ENCODE measurements around the gene CNTN2. TPM values are rescaled to one million over a fixed set of nuclear protein-coding genes. Genes with fewer than 3 reads are reported as not detected.

The CNTN2 gene
- total and polyA plus RNA-seq, 2 of the 8 experiments (the other 6 are each of a cell fraction or from before 2014, with no cell fraction given), result 1.2 to 3.9 TPM

GRCh38 chr1:205004351-205004750, 38.7 kb upstream of the CNTN2 start:
- Histone ChIP-seq H4K5ac (ENCODE audit: insufficient read length, low read depth, low read length) (no peak overlapping the region), H3K4ac (replicated peaks; ENCODE audit: insufficient read length, low read depth, low read length) (no peak overlapping the region), H2BK120ac (replicated peaks; ENCODE audit: low read depth, low read length) (no peak overlapping the region), H4K91ac (replicated peaks; ENCODE audit: insufficient read length, low read length) (no peak overlapping the region), H3K23me2 (ENCODE audit: low read depth, low read length) (no peaks in the 10 kb centered on the region), H2BK12ac (ENCODE audit: low read depth, low read length) (no peak overlapping the region), H3K27ac (ENCODE audit: low read depth, low read length) (no peak overlapping the region), H2BK20ac (ENCODE audit: low read length) (no peak overlapping the region), H2AFZ (ENCODE audit: low read length) (no peak overlapping the region), H2AK5ac (ENCODE audit: low read depth, low read length) (no peak overlapping the region), H3K79me1 (ENCODE audit: low read depth, low read length) (no peaks in the 10 kb centered on the region), H3K27me3 (replicated peaks in 1 of 4; ENCODE audit: control insufficient read depth in 3 of 4, extremely low read depth in 1 of 4, insufficient read depth in 3 of 4, low read length in 3 of 4) (no peaks in the 10 kb centered on the region; a peak in 1 of 7 replicates), H3K23ac (ENCODE audit: insufficient read length) (no peak overlapping the region), H2BK15ac (ENCODE audit: low read length) (no peak overlapping the region), H3K14ac (ENCODE audit: insufficient read length) (no peak overlapping the region), H3K79me2 (ENCODE audit: control insufficient read depth in 1 of 2, insufficient read depth in 2 of 2, low read length in 2 of 2) (no peaks in the 10 kb centered on the region), H3K4me2 (ENCODE audit: insufficient read depth in 1 of 2, low read depth in 2 of 2, low read length in 2 of 2) (no peak overlapping the region), H2BK5ac (ENCODE audit: low read depth, low read length) (no peak overlapping the region), H3K4me3 (ENCODE audit: extremely low read depth in 1 of 4, insufficient read depth in 2 of 4, low read depth in 3 of 4, low read length in 4 of 4) (no peak overlapping the region), H3K4me1 (replicated peaks in 1 of 4; ENCODE audit: control insufficient read depth in 3 of 4, insufficient read depth in 4 of 4, low read length in 3 of 4) (peaks cover 0 to 16% (median 6%) of the 10 kb centered on the region in 4 experiments; a peak in 4 of 7 replicates), H3K36me3 (ENCODE audit: control insufficient read depth in 2 of 4, insufficient read depth in 4 of 4, low read length in 3 of 4) (no peaks in the 10 kb centered on the region), H3K18ac (ENCODE audit: extremely low read depth, low read length) (no peak overlapping the region), H3K9me3 (ENCODE audit: insufficient read depth in 2 of 2, low read depth in 1 of 2, low read length in 1 of 2) (no peaks in the 10 kb centered on the region), H4K20me1 (replicated peaks in 1 of 2; ENCODE audit: control insufficient read depth in 1 of 2, insufficient read depth in 2 of 2, low read length in 2 of 2) (no peaks in the 10 kb centered on the region), H3K9ac (replicated peaks in 1 of 4; ENCODE audit: extremely low read depth in 1 of 4, low read depth in 3 of 4, low read length in 3 of 4) (no peak overlapping the region), H4K8ac (ENCODE audit: extremely low read depth, insufficient read depth, low read length) (no peak overlapping the region), H3K56ac (replicated peaks; ENCODE audit: insufficient read length, low read depth, low read length) (no peak overlapping the region)
- WGBS, 2 experiments (ENCODE audit: extremely low coverage in 1 of 2, insufficient coverage in 1 of 2, insufficient read length in 1 of 2, insufficient replicate concordance in 2 of 2, low coverage in 1 of 2, low lambda C conversion rate in 2 of 2, missing lambda C conversion rate in 1 of 2), result 89% methylated on average over 3 of the region's 3 CpGs; no CpG with 5 or more reads in 1 of the 2 experiments
- DNase-seq (ENCODE audit: low read depth in 1 of 2, low spot score in 2 of 2), result no peak
- no peak for FAIRE-seq
- ChIA-PET POLR2A (ENCODE audit: partially characterized antibody) (interaction anchor here (2.5 to 3.7 kb wide), 2 partner anchors 14 to 57 kb away, joined by 6 to 16 read pairs; no protein-coding TSS in a partner anchor), CTCF (ENCODE audit: partially characterized antibody) (interaction anchor here (0.6 to 33.8 kb wide), 8 partner anchors 11 to 1779 kb away, joined by 3 to 1336 read pairs (median 17); partner anchors contain the start of gene TMEM81)
- TF ChIP-seq RBBP5 (IDR thresholded peaks at IDR 0.05; ENCODE audit: borderline replicate concordance, low read depth, low read length) (no peak), KDM1A (IDR thresholded peaks at IDR 0.05; ENCODE audit: borderline replicate concordance, low read length) (no peak), CBX8 (IDR thresholded peaks at IDR 0.05; ENCODE audit: borderline replicate concordance, low read depth, low read length) (no peak), SUZ12 (IDR thresholded peaks at IDR 0.05; ENCODE audit: low read length) (no peak), SIX5 (IDR thresholded peaks at IDR 0.05; ENCODE audit: low read depth, low read length) (no peak)
- TF ChIP-seq, protein P1, sequence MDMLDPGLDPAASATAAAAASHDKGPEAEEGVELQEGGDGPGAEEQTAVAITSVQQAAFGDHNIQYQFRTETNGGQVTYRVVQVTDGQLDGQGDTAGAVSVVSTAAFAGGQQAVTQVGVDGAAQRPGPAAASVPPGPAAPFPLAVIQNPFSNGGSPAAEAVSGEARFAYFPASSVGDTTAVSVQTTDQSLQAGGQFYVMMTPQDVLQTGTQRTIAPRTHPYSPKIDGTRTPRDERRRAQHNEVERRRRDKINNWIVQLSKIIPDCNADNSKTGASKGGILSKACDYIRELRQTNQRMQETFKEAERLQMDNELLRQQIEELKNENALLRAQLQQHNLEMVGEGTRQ (IDR thresholded peaks at IDR 0.05; ENCODE audit: low read length), result no peak

Data from H1 (cell line).